Measurements from ENCODE around the gene KMT2A. TPM values are rescaled to one million over a fixed set of nuclear protein-coding genes. Genes with fewer than 3 reads are reported as not detected.

KMT2A gene
- total and polyA plus RNA-seq, 2 donors from 2014 or later = 5.6 to 85.1 TPM

- no peak overlapping the region for H3K4me3 ChIP-seq (ENCODE audit: low read length in 3 of 3)
- H3K27me3 ChIP-seq (ENCODE audit: control insufficient read depth, insufficient read depth, low read length) = no peaks in the 10 kb centered on the region
- DNase-seq (no peak), FAIRE-seq (no peak)
- H3K36me3 ChIP-seq (ENCODE audit: control insufficient read depth in 2 of 3, insufficient read depth in 3 of 3, low read length in 3 of 3) = peaks cover 0 to 9% (median 8%) of the 10 kb centered on the region in 3 donors
- H3K9ac ChIP-seq (ENCODE audit: low read length in 3 of 3) = no peak overlapping the region
- H3K4me1 ChIP-seq (ENCODE audit: control insufficient read depth in 2 of 3, insufficient read depth in 2 of 3, low read depth in 1 of 3, low read length in 3 of 3) = no peaks in the 10 kb centered on the region
- H3K9me3 ChIP-seq (ENCODE audit: control insufficient read depth in 2 of 3, insufficient read depth in 1 of 3, low read length in 3 of 3) = no peaks in the 10 kb centered on the region
- no peak overlapping the region for H3K27ac ChIP-seq (ENCODE audit: low read depth in 2 of 2, low read length in 2 of 2)
- intact Hi-C loops (cut with DNase I) = no loop called here
- no peak for TF ChIP-seq CTCF (IDR thresholded peaks at IDR 0.05; ENCODE audit: borderline replicate concordance, extremely low read depth, insufficient read depth)
Observed at GRCh38 chr11:118544647-118545010, 108.3 kb downstream of the KMT2A start.

GRCh38 chr11:118545533-118545932 lies 109.2 kb downstream of the KMT2A start:
- no peak for TF ChIP-seq CTCF (IDR thresholded peaks at IDR 0.05; ENCODE audit: borderline replicate concordance, extremely low read depth, insufficient read depth)
- H3K4me3 ChIP-seq (ENCODE audit: low read length in 3 of 3) = no peak overlapping the region
- FAIRE-seq (no peak), DNase-seq (no peak)
- peaks cover 0 to 9% (median 8%) of the 10 kb centered on the region in 3 donors for H3K36me3 ChIP-seq (ENCODE audit: control insufficient read depth in 2 of 3, insufficient read depth in 3 of 3, low read length in 3 of 3)
- no peaks in the 10 kb centered on the region for H3K9me3 ChIP-seq (ENCODE audit: control insufficient read depth in 2 of 3, insufficient read depth in 1 of 3, low read length in 3 of 3)
- H3K9ac ChIP-seq (ENCODE audit: low read length in 3 of 3) = no peak overlapping the region
- H3K27me3 ChIP-seq (ENCODE audit: control insufficient read depth, insufficient read depth, low read length) = no peaks in the 10 kb centered on the region
- no peak overlapping the region for H3K27ac ChIP-seq (ENCODE audit: low read depth in 2 of 2, low read length in 2 of 2)
- no peaks in the 10 kb centered on the region for H3K4me1 ChIP-seq (ENCODE audit: control insufficient read depth in 2 of 3, insufficient read depth in 2 of 3, low read depth in 1 of 3, low read length in 3 of 3)
- intact Hi-C loops (cut with DNase I) = no loop called here

DNA sequence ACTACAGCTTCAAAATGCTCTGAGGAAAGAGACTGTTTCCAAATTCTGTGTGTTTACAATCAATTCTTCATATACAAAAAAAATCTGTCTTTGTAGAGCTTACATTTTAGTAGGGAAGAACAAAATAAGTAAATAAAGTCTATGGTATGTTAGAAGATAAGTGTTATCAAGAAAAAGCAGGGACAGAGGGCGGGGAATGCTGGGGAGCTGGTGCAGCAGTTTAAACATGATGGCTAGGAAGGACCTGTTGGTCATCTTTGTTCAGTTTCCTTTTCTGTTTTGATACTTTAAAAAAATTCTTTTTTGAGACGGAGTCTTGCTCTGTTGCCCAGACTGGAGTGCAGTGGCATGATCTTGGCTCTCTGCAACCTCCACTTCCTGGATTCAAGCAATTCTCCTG lies 110.8 kb downstream of the KMT2A start:
- Histone ChIP-seq H3K9ac (ENCODE audit: low read length in 3 of 3) (no peak overlapping the region), H3K27me3 (ENCODE audit: control insufficient read depth, insufficient read depth, low read length) (no peaks in the 10 kb centered on the region), H3K4me3 (ENCODE audit: low read length in 3 of 3) (no peak overlapping the region), H3K27ac (ENCODE audit: low read depth in 2 of 2, low read length in 2 of 2) (no peak overlapping the region), H3K36me3 (ENCODE audit: control insufficient read depth in 2 of 3, insufficient read depth in 3 of 3, low read length in 3 of 3) (peaks cover 0 to 16% (median 15%) of the 10 kb centered on the region in 3 donors), H3K4me1 (ENCODE audit: control insufficient read depth in 2 of 3, insufficient read depth in 2 of 3, low read depth in 1 of 3, low read length in 3 of 3) (no peaks in the 10 kb centered on the region), H3K9me3 (ENCODE audit: control insufficient read depth in 2 of 3, insufficient read depth in 1 of 3, low read length in 3 of 3) (no peaks in the 10 kb centered on the region)
- intact Hi-C loops (cut with DNase I) = no loop called here
- DNase-seq (no peak), FAIRE-seq (no peak)
- TF ChIP-seq CTCF (IDR thresholded peaks at IDR 0.05; ENCODE audit: borderline replicate concordance, extremely low read depth, insufficient read depth) = no peak

- no peaks in the 10 kb centered on the region for H3K9me3 ChIP-seq (ENCODE audit: control insufficient read depth in 2 of 3, insufficient read depth in 1 of 3, low read length in 3 of 3)
- H3K9ac ChIP-seq (ENCODE audit: low read length in 3 of 3) = no peak overlapping the region
- intact Hi-C loops (cut with DNase I) = no loop called here
- H3K36me3 ChIP-seq (ENCODE audit: control insufficient read depth in 2 of 3, insufficient read depth in 3 of 3, low read length in 3 of 3) = peaks cover 2 to 21% (median 17%) of the 10 kb centered on the region in 3 donors
- no peaks in the 10 kb centered on the region for H3K4me1 ChIP-seq (ENCODE audit: control insufficient read depth in 2 of 3, insufficient read depth in 2 of 3, low read depth in 1 of 3, low read length in 3 of 3)
- no peak overlapping the region for H3K4me3 ChIP-seq (ENCODE audit: low read length in 3 of 3)
- FAIRE-seq (no peak), DNase-seq (no peak)
- TF ChIP-seq CTCF (IDR thresholded peaks at IDR 0.05; ENCODE audit: borderline replicate concordance, extremely low read depth, insufficient read depth) = no peak
- H3K27me3 ChIP-seq (ENCODE audit: control insufficient read depth, insufficient read depth, low read length) = no peaks in the 10 kb centered on the region
- H3K27ac ChIP-seq (ENCODE audit: low read depth in 2 of 2, low read length in 2 of 2) = no peak overlapping the region
Observed at GRCh38 chr11:118552341-118552740, 116.0 kb downstream of the KMT2A start.
